GM19240 (cell line): Measurements from ENCODE around the gene LGALSL.
"Not testable (repeated sequence)": the region's sequence is repeated elsewhere in the genome, so short reads cannot be mapped to it uniquely, and the experiment has no call there.

Source experiments
- DNase-seq: peaks from one replicate; pipeline ENCODE4 v3.0.0; 2011; ENCODE audit warnings: low spot score; ENCODE audit not compliant: insufficient read length

The LGALSL gene

GRCh38 chr2:64442801-64443429 is 11.0 kb upstream of the LGALSL start:
- DNase-seq = no peak

- DNase-seq = not testable (repeated sequence)
Observed at GRCh38 chr2:64445970-64446369, 8.0 kb upstream of the LGALSL start.

GRCh38 chr2:64447317-64448040 is 6.5 kb upstream of the LGALSL start:
- no peak for DNase-seq

GRCh38 chr2:64448041-64448426 is 5.9 kb upstream of the LGALSL start:
- no peak for DNase-seq

GRCh38 chr2:64451051-64451450 is 2.9 kb upstream of the LGALSL start:
- no peak for DNase-seq

DNA sequence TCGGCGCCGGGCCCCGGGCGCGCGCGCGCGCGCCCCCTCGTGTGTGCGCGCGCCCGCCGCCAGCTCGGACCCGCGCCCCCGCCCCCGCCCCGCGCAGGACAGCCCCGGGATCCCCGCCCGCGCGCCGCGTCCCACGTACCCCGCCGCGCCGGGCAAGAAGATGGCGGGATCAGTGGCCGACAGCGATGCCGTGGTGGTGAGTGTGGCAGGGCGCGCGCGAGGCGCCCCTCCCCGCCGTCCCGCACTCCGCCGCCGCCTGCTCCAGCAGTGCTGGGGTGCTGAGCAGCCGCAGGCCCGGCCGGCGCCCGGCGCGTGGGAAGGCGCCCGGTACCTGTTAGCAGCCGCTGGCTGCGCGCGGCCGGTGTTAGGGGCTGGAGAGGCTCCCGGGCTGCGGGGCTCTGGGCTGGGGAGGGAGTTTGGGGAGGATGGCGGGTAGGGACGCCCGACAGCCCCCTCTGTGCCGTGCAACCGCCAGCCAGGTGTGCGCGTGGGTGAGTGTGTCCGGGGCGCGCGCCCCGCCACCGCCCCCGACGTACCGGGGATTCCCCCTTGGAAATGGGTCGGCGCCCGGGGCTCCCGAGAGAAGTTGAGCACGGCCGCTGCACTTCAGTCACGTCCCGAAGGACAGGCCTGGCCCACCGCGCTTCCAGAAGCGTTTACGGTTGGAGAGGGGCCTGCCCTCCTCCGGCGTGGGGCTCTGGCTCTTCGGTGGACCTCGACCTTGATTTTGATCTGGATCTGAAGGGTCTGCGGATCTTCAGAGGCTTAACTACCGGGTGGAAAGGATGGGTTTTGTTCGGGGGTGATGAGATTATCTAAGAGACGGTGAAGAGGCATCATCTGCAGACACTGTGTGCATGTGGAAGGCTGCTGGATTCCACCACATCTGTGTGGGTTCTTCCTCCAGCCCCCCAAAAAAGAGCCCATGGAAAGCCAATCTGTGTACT is 697 bp downstream of the LGALSL start:
- DNase-seq = peak; percentile 72

DNA sequence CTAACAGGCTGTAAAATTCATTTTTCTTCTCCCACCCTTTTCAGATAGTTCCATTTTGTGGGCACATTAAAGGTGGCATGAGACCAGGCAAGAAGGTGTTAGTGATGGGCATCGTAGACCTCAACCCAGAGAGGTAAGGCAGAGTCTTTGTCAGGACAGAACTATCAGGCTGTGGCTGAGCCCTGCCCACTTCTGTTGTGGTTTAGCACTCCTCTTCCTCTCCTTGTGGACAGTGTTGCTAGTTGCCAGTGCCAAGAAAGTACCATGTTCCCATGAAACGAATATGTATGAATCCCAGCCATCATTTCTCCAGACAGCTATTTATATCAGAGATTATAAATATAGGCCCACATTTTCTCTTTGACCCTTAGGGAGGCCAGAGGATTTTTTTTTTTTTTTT is 1.6 kb downstream of the LGALSL start:
- no peak for DNase-seq

GRCh38 chr2:64456293-64456692 is 2.3 kb downstream of the LGALSL start:
- DNase-seq = no peak

DNA sequence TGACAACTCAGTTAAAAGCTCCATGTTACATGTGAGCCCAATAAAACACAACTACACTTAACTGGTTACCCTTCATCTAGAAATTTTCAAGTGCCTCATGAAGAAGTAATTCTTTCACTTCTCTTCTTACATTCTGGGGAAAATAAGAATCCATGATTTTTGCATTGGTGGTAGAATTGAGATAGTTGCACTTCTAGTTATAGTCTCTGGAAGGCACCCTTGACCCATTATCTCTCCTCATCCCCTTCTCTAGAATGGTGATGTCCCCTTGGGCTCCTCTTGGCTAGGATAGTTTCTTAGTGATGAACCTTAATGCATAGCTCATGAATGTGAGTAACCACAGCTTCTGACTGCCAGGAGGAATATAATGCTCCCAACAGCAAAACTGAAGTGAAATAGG is 3.6 kb downstream of the LGALSL start:
- DNase-seq = no peak

- DNase-seq = no peak
Observed at GRCh38 chr2:64459575-64459974, 5.6 kb downstream of the LGALSL start.

GRCh38 chr2:64460330-64460729 is 6.4 kb downstream of the LGALSL start:
- DNase-seq = no peak

GRCh38 chr2:64461271-64462058 is 7.5 kb downstream of the LGALSL start:
- no peak for DNase-seq

- DNase-seq = no peak
Observed at GRCh38 chr2:64462171-64462570, 8.2 kb downstream of the LGALSL start.

GRCh38 chr2:64462940-64463700 is 9.2 kb downstream of the LGALSL start:
- no peak for DNase-seq

- DNase-seq = no peak
Observed at GRCh38 chr2:64463781-64464180, 9.8 kb downstream of the LGALSL start.

DNA sequence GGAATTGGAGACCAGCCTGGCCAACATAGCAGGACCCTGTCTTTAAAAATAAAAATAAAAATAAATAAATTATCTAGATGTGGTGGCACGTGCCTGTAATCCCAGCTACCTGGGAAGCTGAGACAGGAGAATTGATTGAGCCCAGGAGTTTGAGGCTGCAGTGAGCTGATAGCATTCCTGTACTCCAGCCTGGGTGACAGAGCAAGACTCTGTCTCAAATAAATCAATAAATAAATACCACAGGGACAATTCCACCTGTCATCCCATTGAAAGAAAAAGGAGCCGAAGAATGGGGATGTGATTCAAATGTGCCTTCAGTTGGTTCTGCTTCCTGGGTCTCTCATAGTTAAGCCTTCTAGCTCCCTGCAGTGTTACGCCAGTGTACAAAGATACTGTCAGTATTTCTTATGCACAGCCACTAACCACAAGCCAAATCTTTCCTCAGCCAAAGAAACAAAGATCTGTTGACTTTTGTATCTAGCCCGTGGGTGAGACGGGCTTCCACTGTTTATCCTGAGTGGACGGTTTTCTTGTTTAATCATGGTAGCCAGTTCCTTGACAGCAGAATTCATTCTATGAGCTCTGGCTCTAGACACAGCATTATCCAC is 12.6 kb downstream of the LGALSL start:
- DNase-seq = no peak

GRCh38 chr2:64467096-64467843 is 13.3 kb downstream of the LGALSL start:
- no peak for DNase-seq

- no peak for DNase-seq
Observed at GRCh38 chr2:64469261-64469660, 15.3 kb downstream of the LGALSL start.

GRCh38 chr2:64470071-64470470 is 16.1 kb downstream of the LGALSL start:
- DNase-seq = no peak
